Osteocyte (in vitro differentiated cells): Measurements from ENCODE around the gene RPS3A. TPM values are rescaled to one million over a fixed set of nuclear protein-coding genes. Genes with fewer than 3 reads are reported as not detected.

Source experiments
- DNase-seq: peaks from one replicate; pipeline ENCODE4 v3.0.0; 2021; ENCODE audit warnings: mixed read lengths; ENCODE audit not compliant: unreplicated experiment; ENCODE audit errors: extremely low spot score
- H3K27ac Mint-ChIP-seq: one replicate; pipeline ENCODE4 v1.8.0; 2021; ENCODE audit warnings: mild to moderate bottlenecking, mixed read lengths; ENCODE audit not compliant: unreplicated experiment
- H3K27me3 Mint-ChIP-seq: one replicate; pipeline ENCODE4 v1.8.0; 2021; ENCODE audit warnings: mixed read lengths; ENCODE audit not compliant: unreplicated experiment
- H3K36me3 Mint-ChIP-seq: one replicate; pipeline ENCODE4 v1.8.0; 2021; ENCODE audit warnings: mixed read lengths; ENCODE audit not compliant: unreplicated experiment
- H3K4me1 Mint-ChIP-seq: one replicate; pipeline ENCODE4 v1.8.0; 2021; ENCODE audit warnings: mixed read lengths; ENCODE audit not compliant: unreplicated experiment
- H3K4me3 Mint-ChIP-seq: one replicate; pipeline ENCODE4 v1.8.0; 2021; ENCODE audit warnings: mild to moderate bottlenecking, moderate library complexity, mixed read lengths; ENCODE audit not compliant: unreplicated experiment
- H3K9me3 Mint-ChIP-seq: one replicate; pipeline ENCODE4 v1.8.0; 2021; ENCODE audit warnings: mixed read lengths; ENCODE audit not compliant: unreplicated experiment
- CTCF ChIP-seq: fragments of 200-600 bp; sonication (generic); IDR thresholded peaks from 2 replicates; pipeline ENCODE4 v1.5.0; 2021; ENCODE audit warnings: antibody characterized with exemption, mild to moderate bottlenecking, moderate library complexity
- total RNA-seq: library from RNA; stranded (reverse); gene quantifications from 2 replicates; pipeline ENCODE4 v1.2.1, GENCODE V29; 2021

RPS3A gene
- total RNA-seq, 1 donor from 2014 or later: 1,586 TPM

DNA sequence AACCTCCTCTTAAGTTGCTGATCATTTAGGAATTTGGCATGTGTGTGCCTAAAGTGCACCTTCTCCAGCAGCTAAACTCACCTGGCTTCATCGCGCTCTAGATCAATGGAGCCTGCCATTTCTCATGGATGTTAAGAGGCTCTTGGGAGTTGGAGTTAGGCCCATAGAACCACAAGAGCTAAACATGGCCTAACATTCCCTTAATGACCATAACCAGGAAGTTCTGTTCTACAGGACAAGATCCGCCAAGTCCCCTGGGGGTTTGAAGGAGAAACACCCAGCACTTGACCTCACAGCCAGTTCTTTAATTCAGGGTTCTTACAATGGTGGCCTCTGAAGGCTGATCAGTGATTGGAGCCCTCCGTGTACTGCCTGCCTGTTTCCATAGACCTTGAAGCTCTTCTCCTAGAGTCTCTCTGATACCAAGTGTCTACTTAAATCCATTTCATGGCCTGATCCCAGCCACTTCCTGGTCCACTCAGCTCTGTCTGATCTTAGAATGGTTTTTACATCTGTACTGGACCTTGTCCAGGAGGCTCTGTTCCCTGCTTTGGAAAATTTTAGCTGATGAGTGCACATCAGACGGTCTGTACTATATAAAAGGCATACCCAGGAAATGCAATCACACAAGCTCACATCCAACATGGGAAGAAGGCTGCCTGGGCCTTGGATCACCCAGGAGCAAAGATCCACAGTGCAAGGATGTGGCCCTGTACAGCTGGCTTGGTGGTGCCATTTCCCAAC, 45.1 kb downstream of the RPS3A start:
- Mint-ChIP-seq H3K27me3 (no peaks in the 10 kb centered on the region), H3K27ac (no peak overlapping the region), H3K4me1 (peaks cover 9% of the 10 kb centered on the region), H3K9me3 (no peaks in the 10 kb centered on the region), H3K4me3 (no peak overlapping the region), H3K36me3 (peaks cover 24% of the 10 kb centered on the region)
- TF ChIP-seq CTCF: no peak
- no peak for DNase-seq

GRCh38 chr4:151147000-151147399, 47.6 kb downstream of the RPS3A start:
- Mint-ChIP-seq H3K4me1 (no peaks in the 10 kb centered on the region), H3K27me3 (no peaks in the 10 kb centered on the region), H3K27ac (no peak overlapping the region), H3K36me3 (peaks cover 23% of the 10 kb centered on the region), H3K4me3 (no peak overlapping the region), H3K9me3 (no peaks in the 10 kb centered on the region)
- DNase-seq: no peak
- TF ChIP-seq CTCF: no peak

DNA sequence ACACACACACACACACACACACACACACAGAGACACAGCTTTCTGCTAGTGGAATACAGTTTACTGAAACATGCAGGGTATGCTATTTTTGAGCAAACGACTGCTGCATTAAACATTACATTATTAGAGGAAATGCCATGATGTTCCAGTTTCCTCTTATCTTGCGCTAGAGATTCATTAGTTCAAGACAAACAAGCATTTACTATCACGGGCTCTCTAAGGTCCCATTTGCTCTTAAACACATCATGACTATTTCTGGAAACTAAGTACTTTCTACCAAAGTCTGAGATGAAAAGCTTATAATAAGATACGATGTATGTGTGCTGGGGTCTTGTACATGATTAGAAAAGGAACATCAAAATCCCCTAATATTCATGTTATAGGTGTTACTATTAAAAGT, 48.8 kb downstream of the RPS3A start:
- H3K36me3 Mint-ChIP-seq: peaks cover 20% of the 10 kb centered on the region
- DNase-seq: no peak
- no peak overlapping the region for H3K4me3 Mint-ChIP-seq
- no peaks in the 10 kb centered on the region for H3K9me3 Mint-ChIP-seq
- no peaks in the 10 kb centered on the region for H3K4me1 Mint-ChIP-seq
- H3K27ac Mint-ChIP-seq: no peak overlapping the region
- no peaks in the 10 kb centered on the region for H3K27me3 Mint-ChIP-seq
- TF ChIP-seq CTCF: no peak

GRCh38 chr4:151150821-151151580, 51.6 kb downstream of the RPS3A start:
- DNase-seq: no peak
- Mint-ChIP-seq H3K36me3 (peaks cover 19% of the 10 kb centered on the region), H3K27ac (no peak overlapping the region)

More at GRCh38 chr4:151150821-151151580, 51.6 kb downstream of the RPS3A start:
- Mint-ChIP-seq H3K27me3 (no peaks in the 10 kb centered on the region), H3K4me3 (no peak overlapping the region), H3K4me1 (peaks cover 4% of the 10 kb centered on the region), H3K9me3 (no peaks in the 10 kb centered on the region)
- no peak for TF ChIP-seq CTCF
